Liver (tissue), 3 donors: ENCODE results near the gene PRKN.

Experiments used
- EGR1 ChIP-seq, 2 donors: IDR thresholded peaks; 2 replicates each; pipeline ENCODE4 v1.6.1; 2016 to 2018; ENCODE audit warnings: antibody characterized with exemption in 2 of 2, low read depth in 2 of 2
- FOXA1 ChIP-seq: IDR thresholded peaks from 2 replicates; pipeline ENCODE4 v1.6.1; 2016; ENCODE audit warnings: antibody characterized with exemption
- GABPA ChIP-seq, 2 donors: IDR thresholded peaks in 1 of 2; conservative IDR thresholded peaks in 1 of 2; 2 replicates each; pipeline ENCODE4 v1.6.1; 2016; ENCODE audit warnings: antibody characterized with exemption in 2 of 2, mild to moderate bottlenecking in 1 of 2, moderate library complexity in 1 of 2
- TAF1 ChIP-seq: conservative IDR thresholded peaks from 2 replicates; pipeline ENCODE4 v1.6.1; 2016; ENCODE audit warnings: antibody characterized with exemption, mild to moderate bottlenecking
- TF ChIP-seq, protein P1 (sequence below): fragments of 150-350 bp; IDR thresholded peaks from 2 replicates; pipeline ENCODE4 v1.5.1; 2017; ENCODE audit warnings: improper control_type of control experiment, low read depth, low read length; ENCODE audit not compliant: missing input control
- donor health status: healthy.
- donor health status: healthy.

DNA sequence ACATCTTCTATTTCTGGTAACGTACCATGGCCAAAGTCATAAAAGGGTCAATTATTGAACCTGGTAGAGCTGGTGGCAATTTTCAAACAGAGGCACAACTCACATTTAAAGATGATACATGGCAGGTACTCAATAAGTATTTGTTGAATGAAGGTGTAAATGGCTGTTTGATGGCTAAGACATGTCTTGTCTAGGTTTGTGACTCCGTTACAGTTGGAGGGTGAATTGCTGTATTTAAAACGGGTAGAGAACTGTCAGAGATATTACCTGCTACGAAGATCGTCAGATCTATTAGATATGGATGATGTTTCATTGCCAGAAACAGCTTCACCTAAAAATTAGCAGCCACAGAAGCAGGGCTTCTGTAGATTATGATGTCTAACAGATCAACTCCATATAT lies 601.9 kb downstream of the PRKN start:
- TF ChIP-seq GABPA (IDR thresholded peaks at IDR 0.05 in 1 of 2, conservative IDR thresholded peaks at IDR 0.05 in 1 of 2): no peak
- TF ChIP-seq, protein P1, sequence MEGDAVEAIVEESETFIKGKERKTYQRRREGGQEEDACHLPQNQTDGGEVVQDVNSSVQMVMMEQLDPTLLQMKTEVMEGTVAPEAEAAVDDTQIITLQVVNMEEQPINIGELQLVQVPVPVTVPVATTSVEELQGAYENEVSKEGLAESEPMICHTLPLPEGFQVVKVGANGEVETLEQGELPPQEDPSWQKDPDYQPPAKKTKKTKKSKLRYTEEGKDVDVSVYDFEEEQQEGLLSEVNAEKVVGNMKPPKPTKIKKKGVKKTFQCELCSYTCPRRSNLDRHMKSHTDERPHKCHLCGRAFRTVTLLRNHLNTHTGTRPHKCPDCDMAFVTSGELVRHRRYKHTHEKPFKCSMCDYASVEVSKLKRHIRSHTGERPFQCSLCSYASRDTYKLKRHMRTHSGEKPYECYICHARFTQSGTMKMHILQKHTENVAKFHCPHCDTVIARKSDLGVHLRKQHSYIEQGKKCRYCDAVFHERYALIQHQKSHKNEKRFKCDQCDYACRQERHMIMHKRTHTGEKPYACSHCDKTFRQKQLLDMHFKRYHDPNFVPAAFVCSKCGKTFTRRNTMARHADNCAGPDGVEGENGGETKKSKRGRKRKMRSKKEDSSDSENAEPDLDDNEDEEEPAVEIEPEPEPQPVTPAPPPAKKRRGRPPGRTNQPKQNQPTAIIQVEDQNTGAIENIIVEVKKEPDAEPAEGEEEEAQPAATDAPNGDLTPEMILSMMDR: no peak
- no peak for TF ChIP-seq TAF1
- TF ChIP-seq FOXA1: no peak
- no peak for TF ChIP-seq EGR1 (IDR thresholded peaks at IDR 0.05; ENCODE audit: low read depth in 2 of 2)
